Tibial nerve (tissue), 4 donors: ENCODE data around the gene RPS17. TPM values are rescaled to one million over a fixed set of nuclear protein-coding genes. Genes with fewer than 3 reads are reported as not detected.
"Not testable (repeated sequence)": the region's sequence is repeated elsewhere in the genome, so short reads cannot be mapped to it uniquely, and the experiment has no call there.

Experiments
- DNase-seq, 2 donors: peaks; one replicate each; pipeline ENCODE4 v3.0.0-alpha.2; 2019; ENCODE audit warnings: low spot score in 2 of 2
- H3K27ac ChIP-seq, 4 donors: fragments of 200-600 bp; sonication (generic) in 3 of 4; one replicate each; pipeline ENCODE4 v1.5.1; 2017 to 2019; ENCODE audit warnings: mild to moderate bottlenecking in 1 of 4
- H3K27me3 ChIP-seq, 2 donors: fragments of 200-600 bp; sonication (generic) in 1 of 2; one replicate each; pipeline versions ENCODE4 v1.5.1 to v1.6.0; 2017 to 2019
- H3K36me3 ChIP-seq, 3 donors: fragments of 200-600 bp; sonication (generic); one replicate each; pipeline ENCODE4 v1.5.1; 2018 to 2019
- H3K4me1 ChIP-seq, 4 donors: fragments of 200-600 bp; sonication (generic) in 3 of 4; one replicate each; pipeline ENCODE4 v1.5.1; 2017 to 2019
- H3K4me3 ChIP-seq, 4 donors: fragments of 200-600 bp; sonication (generic) in 3 of 4; one replicate each; pipeline ENCODE4 v1.5.1; 2017 to 2019; ENCODE audit warnings: mild to moderate bottlenecking in 1 of 4, moderate library complexity in 1 of 4
- H3K9me3 ChIP-seq, 4 donors: fragments of 200-600 bp; sonication (generic) in 3 of 4; one replicate each; pipeline ENCODE4 v1.5.1; 2017 to 2019
- EP300 ChIP-seq, 2 donors: sonication (generic); formaldehyde crosslinking; IDR thresholded peaks; one replicate each; pipeline ENCODE4 v1.6.1; 2017; ENCODE audit warnings: antibody characterized with exemption in 2 of 2, mild to moderate bottlenecking in 1 of 2
- WGBS, 2 donors: methylation state at CpG; one replicate each; pipeline ENCODE4 v1.1.5; 2018; 5-methylcytosine and 5-hydroxymethylcytosine counted together
- total RNA-seq, 4 donors: library from RNA; depleted of rRNA; stranded (reverse); fragments of >200 nt; gene quantifications; one replicate each; pipeline ENCODE4 v1.1.0, GENCODE V29; 2016
- TF ChIP-seq, protein P1 (sequence below), 5 experiments: fragments of 200-600 bp in 3 of 5; fragments of 450-650 bp in 2 of 5; sonication (generic) in 3 of 5; IDR thresholded peaks; one replicate each; pipeline ENCODE4 v1.5.1; 2016 to 2019; ENCODE audit warnings: antibody characterized with exemption in 5 of 5, mild to moderate bottlenecking in 3 of 5, moderate library complexity in 2 of 5

RPS17 gene
- total RNA-seq, 4 donors from 2014 or later: 1,019 to 1,820 (median 1,439) TPM

DNA sequence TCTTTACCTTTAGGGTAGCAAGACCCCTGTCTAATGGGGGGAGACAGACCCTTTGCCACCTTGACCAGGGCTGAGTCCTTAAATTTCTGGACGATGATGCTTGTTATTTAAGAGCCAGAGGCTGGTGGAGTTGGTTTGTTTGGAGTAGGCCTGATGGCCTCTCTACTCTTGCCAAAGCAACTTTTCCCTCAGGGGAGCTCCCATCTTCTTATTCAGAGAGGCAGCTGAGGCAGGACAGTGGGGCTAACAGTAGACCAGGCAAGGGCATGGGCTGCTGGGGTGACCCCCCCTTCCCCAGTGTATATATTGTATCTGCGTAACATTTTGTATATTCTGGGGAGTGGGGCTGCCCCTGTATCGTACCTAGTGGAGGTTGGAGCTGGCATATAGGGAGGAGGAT lies 10.3 kb downstream of the RPS17 start:
- Histone ChIP-seq H3K36me3 (peaks cover 0 to 29% (median 0%) of the 10 kb centered on the region in 3 donors), H3K9me3 (no peaks in the 10 kb centered on the region), H3K27ac (no peak overlapping the region), H3K4me1 (peaks cover 0 to 5% (median 2%) of the 10 kb centered on the region in 4 donors), H3K4me3 (no peak overlapping the region), H3K27me3 (no peaks in the 10 kb centered on the region)
- DNase-seq: no peak
- TF ChIP-seq, protein P1, sequence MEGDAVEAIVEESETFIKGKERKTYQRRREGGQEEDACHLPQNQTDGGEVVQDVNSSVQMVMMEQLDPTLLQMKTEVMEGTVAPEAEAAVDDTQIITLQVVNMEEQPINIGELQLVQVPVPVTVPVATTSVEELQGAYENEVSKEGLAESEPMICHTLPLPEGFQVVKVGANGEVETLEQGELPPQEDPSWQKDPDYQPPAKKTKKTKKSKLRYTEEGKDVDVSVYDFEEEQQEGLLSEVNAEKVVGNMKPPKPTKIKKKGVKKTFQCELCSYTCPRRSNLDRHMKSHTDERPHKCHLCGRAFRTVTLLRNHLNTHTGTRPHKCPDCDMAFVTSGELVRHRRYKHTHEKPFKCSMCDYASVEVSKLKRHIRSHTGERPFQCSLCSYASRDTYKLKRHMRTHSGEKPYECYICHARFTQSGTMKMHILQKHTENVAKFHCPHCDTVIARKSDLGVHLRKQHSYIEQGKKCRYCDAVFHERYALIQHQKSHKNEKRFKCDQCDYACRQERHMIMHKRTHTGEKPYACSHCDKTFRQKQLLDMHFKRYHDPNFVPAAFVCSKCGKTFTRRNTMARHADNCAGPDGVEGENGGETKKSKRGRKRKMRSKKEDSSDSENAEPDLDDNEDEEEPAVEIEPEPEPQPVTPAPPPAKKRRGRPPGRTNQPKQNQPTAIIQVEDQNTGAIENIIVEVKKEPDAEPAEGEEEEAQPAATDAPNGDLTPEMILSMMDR (IDR thresholded peaks at IDR 0.05): no peak
- TF ChIP-seq EP300 (IDR thresholded peaks at IDR 0.05): no peak
- 83 to 86% methylated on average over 3 of the region's 3 CpGs for WGBS, 2 donors

DNA sequence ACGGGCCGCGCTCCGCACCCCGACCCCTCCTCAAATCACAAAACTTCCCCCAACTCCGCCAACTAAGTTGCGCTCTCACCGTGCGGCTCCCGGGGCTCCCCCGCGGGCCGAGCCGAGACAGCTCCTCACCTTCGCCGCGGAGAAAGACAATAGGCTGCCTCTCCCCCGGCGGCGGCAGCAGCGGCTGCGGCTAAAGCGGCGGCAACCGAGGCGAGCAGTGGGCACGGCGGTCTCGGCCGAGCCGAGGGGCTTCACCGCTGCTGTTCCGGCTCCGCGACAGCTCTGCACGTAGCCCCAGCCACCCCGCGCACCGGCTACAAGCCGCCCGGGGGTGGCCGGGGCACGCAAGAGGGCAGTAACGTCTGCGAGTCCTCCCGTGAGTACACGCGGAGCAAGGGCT lies 26.7 kb downstream of the RPS17 start:
- WGBS, 2 donors: no CpG with 5 or more reads among the region's 48 CpGs
- H3K36me3 ChIP-seq: not testable (repeated sequence)
- H3K4me3 ChIP-seq: peak overlapping the region in 1 of 4 donors; percentile 18

DNA sequence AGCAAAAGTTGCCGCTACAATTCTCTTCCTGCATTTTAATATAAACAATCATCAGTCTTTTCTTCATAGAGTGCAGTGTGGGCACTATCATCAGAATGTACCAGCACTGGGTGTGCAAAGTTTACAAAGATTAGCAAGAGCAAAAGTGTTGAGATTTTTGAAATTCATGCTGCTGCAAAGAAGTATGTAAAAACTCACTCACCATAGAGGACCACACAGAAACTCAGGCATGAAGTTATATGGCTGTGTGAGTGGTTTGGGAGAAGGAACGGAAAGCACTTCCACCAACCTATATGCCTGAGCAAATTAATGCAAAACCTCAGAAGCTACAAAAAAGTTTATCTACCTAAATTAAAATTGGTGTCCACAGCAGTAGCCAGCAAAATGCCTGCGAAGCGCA lies 32.6 kb downstream of the RPS17 start:
- not testable (repeated sequence) for H3K27me3 ChIP-seq, H3K4me1 ChIP-seq, H3K27ac ChIP-seq, H3K4me3 ChIP-seq, H3K36me3 ChIP-seq, DNase-seq, H3K9me3 ChIP-seq
- 65 to 81% methylated on average over 4 of the region's 4 CpGs for WGBS, 2 donors

More for the DNA sequence above, 26.7 kb downstream of the RPS17 start:
- not testable (repeated sequence) for DNase-seq, H3K9me3 ChIP-seq, H3K4me1 ChIP-seq, H3K27me3 ChIP-seq, H3K27ac ChIP-seq

DNA sequence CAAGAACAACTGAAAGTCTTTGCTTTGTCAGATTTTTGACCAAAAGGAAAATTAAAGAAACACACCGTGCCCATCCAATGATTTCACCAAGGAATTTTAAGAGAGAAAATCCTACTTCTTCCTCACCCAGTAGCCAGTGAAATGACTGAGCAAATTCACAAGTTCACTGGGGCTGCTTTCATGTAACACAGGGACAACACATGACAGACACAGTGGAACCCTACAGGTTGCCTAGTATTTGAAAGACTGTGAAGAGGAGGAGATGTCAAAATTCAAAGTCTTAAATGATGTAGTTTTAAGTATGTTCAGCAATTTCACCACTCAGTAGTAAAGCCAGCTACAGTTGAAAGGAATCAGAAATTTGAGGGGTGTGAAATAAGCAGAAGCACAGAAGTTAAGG lies 33.2 kb downstream of the RPS17 start:
- H3K36me3 ChIP-seq, H3K4me1 ChIP-seq, H3K9me3 ChIP-seq, H3K4me3 ChIP-seq, DNase-seq, H3K27ac ChIP-seq, H3K27me3 ChIP-seq: not testable (repeated sequence)
- WGBS, 2 donors: 57 to 67% methylated on average over 1 of the region's 1 CpG

DNA sequence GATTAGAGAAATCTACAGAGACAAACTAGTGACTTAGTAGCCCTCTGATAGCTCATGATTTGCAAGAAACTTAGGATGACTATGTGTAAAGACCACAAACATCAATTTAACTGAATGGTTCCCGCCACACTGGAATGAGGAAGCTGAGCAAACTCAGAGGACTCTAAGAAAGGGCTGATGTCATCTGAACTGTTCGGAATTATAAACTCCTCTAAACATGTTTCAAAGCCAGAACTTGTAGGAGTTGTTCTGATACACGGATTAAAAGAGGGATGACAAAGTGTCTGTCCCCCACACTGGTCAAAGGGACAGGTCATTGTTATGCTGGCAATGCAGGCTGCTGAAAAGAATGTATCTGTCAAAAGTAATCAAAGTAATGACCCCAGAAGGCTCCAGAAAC lies 34.4 kb downstream of the RPS17 start:
- H3K4me3 ChIP-seq, H3K27me3 ChIP-seq, H3K36me3 ChIP-seq, H3K27ac ChIP-seq, H3K9me3 ChIP-seq, DNase-seq, H3K4me1 ChIP-seq: not testable (repeated sequence)
- no CpG with 5 or more reads among the region's 3 CpGs for WGBS, 2 donors

DNA sequence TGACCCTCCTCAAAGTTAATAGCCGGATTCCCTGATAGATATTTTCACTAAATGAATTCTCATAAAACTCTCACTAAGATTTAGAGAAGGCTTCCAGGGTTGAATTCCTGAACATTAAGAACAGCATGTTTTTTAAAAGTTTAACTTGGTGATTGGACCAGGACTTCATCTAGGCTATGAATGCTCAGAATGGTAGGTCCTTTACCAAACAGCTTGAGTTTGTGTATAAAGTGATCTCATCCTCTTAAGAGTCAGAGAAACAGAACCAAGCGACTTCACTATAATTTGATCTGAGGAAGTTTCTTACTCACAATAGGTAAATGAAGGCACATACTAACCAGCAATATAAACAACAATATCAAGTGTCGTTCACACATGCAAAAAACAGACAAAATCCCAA lies 36.2 kb downstream of the RPS17 start:
- H3K36me3 ChIP-seq, H3K4me1 ChIP-seq, DNase-seq, H3K9me3 ChIP-seq, H3K27me3 ChIP-seq, H3K27ac ChIP-seq, H3K4me3 ChIP-seq: not testable (repeated sequence)
- 70% methylated on average over 1 of the region's 3 CpGs; no CpG with 5 or more reads in 1 of the 2 donors for WGBS, 2 donors

DNA sequence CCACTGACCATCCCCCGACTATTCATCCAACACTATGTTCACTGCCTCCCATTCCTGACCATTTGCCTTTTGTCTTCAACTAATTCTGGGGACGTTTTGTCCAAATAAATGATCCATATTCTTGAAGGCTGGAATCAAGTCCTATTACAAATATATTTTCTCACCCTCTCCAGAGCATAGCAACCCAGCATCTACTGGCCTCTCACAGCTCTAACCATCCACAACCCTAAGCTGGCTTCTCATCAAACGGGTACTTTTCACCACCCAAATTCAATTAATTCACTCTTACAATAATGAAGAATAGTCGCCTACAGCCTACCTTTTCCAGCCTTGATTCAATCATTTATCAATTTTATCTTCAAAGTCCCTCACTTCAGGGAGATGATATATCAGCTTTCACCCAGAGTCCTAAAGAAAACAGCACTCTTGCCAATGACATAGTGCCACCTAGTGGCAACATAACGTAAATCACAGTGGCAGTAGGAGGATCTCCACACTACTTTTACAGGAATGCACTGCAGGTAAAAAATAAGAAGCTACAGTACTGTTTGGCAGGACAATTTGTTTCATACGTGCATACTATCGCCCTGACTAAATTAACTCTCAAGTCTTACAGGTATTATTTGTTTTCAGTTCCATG lies 37.4 kb downstream of the RPS17 start:
- WGBS, 2 donors: 25 to 33% methylated on average over 3 to 4 of the region's 7 CpGs
- DNase-seq: not testable (repeated sequence)

DNA sequence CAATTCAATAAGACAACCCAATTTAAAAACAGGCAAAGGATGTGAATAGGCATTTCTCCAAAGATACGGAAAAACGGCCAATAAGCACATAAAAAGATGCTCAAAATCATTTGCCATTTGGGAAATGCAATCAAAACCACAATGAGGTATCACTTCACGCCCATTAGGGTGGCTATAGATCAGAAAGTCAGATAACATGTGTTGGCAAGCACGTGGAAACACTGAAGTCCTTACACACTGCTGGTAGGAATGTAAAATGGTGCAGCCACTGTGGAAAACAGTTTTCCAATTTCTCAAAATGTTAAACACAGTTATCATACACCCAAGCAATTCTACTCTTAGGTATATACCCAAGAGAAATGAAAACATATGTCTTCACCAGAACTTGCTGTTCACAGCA lies 39.5 kb downstream of the RPS17 start:
- H3K36me3 ChIP-seq, H3K4me3 ChIP-seq, H3K27ac ChIP-seq, DNase-seq, H3K27me3 ChIP-seq, H3K9me3 ChIP-seq, H3K4me1 ChIP-seq: not testable (repeated sequence)
- 61 to 70% methylated on average over 3 to 4 of the region's 4 CpGs for WGBS, 2 donors

More for the DNA sequence above, 37.4 kb downstream of the RPS17 start:
- not testable (repeated sequence) for H3K36me3 ChIP-seq, H3K4me1 ChIP-seq, H3K27ac ChIP-seq, H3K27me3 ChIP-seq, H3K9me3 ChIP-seq, H3K4me3 ChIP-seq

DNA sequence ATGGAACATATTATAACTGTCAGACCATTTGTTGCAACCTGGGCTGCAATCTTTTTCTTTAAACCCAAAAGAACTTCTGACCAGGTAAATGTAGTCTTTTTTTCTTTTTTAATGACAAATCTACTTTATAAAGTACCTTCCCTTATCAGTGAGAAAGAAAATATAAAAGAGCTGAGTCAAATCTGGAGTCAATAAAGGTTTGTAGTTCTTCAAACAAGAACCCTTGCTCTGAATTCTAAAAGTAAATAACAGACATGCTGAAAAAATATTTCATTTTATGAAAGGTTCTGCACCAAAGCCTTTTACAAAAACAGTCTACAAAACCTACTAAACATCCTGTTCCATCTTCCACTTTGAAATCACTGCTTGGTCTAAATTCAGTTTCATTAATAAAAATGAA lies 42.3 kb downstream of the RPS17 start:
- H3K4me1 ChIP-seq, H3K36me3 ChIP-seq, H3K27ac ChIP-seq, H3K27me3 ChIP-seq, DNase-seq, H3K4me3 ChIP-seq, H3K9me3 ChIP-seq: not testable (repeated sequence)

DNA sequence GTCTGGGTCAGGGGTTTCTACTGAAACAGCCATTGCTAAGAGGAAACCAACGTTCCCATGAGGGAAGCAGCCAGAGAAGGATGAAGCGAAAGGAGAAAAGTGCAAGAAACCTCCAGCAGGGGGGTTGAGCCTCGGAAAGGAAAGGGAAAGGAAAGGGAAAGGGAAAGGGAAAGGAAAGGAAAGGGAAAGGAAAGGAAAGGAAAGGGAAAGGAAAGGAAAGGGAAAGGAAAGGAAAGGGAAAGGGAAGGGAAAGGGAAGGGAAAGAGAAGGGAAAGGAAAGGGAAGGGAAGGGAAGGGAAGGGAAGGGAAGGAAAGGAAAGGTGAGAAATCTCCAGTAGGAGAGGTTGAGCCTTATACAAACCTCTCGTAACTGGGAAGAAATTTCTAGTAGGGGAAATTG lies 52.0 kb downstream of the RPS17 start:
- not testable (repeated sequence) for H3K36me3 ChIP-seq, H3K4me1 ChIP-seq, DNase-seq, H3K4me3 ChIP-seq, H3K9me3 ChIP-seq, H3K27me3 ChIP-seq, H3K27ac ChIP-seq
- 53 to 70% methylated on average over 4 of the region's 4 CpGs for WGBS, 2 donors

DNA sequence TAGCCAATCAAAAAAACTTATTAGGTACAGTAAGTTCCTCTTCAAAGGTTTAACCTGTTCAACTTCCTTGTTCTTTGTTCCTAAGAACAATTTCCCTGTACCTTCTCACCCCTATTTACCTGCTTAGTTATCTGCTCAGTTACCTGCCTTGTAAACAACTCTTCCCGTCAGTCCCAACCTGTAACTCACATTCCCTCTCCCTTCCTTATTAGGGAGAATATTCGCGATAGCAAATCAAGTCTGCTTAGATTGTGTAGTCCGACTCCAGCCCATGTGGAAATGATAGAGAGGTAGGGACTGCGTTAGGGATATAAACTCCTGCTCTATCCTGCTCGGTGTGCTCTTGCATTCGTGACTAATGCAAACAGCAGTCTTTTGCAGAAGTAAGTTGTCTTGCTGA lies 53.2 kb downstream of the RPS17 start:
- DNase-seq, H3K9me3 ChIP-seq, H3K36me3 ChIP-seq, H3K4me3 ChIP-seq, H3K27ac ChIP-seq, H3K4me1 ChIP-seq, H3K27me3 ChIP-seq: not testable (repeated sequence)
- WGBS, 2 donors: 74 to 79% methylated on average over 6 to 7 of the region's 7 CpGs
